HepG2 (cell line): ENCODE results near the gene HP1BP3. TPM values are rescaled to one million over a fixed set of nuclear protein-coding genes. Genes with fewer than 3 reads are reported as not detected.

Source experiments
- KIAA2018 ChIP-seq: sonication (generic); formaldehyde crosslinking; IDR thresholded peaks from 2 replicates; pipeline ENCODE4 v1.5.0; 2020; ENCODE audit warnings: mild to moderate bottlenecking, missing genetic modification reagents, borderline replicate concordance
- MXD3 ChIP-seq: IDR thresholded peaks from 2 replicates; pipeline ENCODE4 v1.6.1; 2016; ENCODE audit warnings: mild to moderate bottlenecking, missing biosample characterization, missing genetic modification reagents
- NFAT5 ChIP-seq: sonication (generic); formaldehyde crosslinking; IDR thresholded peaks from 2 replicates; pipeline ENCODE4 v1.4.0; 2020; ENCODE audit warnings: missing genetic modification reagents
- NFE2 ChIP-seq: sonication (generic); formaldehyde crosslinking; IDR thresholded peaks from 2 replicates; pipeline ENCODE4 v1.4.0; 2020; ENCODE audit warnings: missing genetic modification reagents
- ZNF24 ChIP-seq: fragments of 450-650 bp; IDR thresholded peaks from 2 replicates; pipeline ENCODE4 v1.6.1; 2017; ENCODE audit warnings: antibody characterized with exemption, mild to moderate bottlenecking
- ZNF792 ChIP-seq: IDR thresholded peaks from 2 replicates; pipeline ENCODE4 v1.6.1; 2016
- ZNF800 ChIP-seq: sonication (generic); formaldehyde crosslinking; IDR thresholded peaks from 2 replicates; pipeline ENCODE4 v1.4.0; 2020; ENCODE audit warnings: missing genetic modification reagents
- polyA plus RNA-seq, 8 experiments: library from polyadenylated mRNA; depleted of rRNA in 3 of 8; stranded (reverse) in 7 of 8; unstranded in 1 of 8; fragments of >200 nt; fragmentation: Illumina TruSeq in 4 of 8; extraction: Trizol in 4 of 8; gene quantifications; 2 replicates each; pipeline versions ENCODE4 v1.2.1 to v1.2.3, GENCODE V29; 2011 to 2016; ENCODE audit warnings: low read depth in 4 of 8, missing spikeins in 1 of 8, mixed read lengths in 1 of 8; ENCODE audit not compliant: insufficient read depth in 1 of 8
- total RNA-seq, 5 experiments: library from RNA; depleted of rRNA; stranded (reverse); fragments of >200 nt; fragmentation: Illumina TruSeq; extraction: Trizol; gene quantifications; 2 replicates each; pipeline ENCODE4 v1.2.3, GENCODE V29; 2016; ENCODE audit warnings: low read depth in 1 of 5

The HP1BP3 gene
- total and polyA plus RNA-seq, 2 of the 13 experiments (the other 11 are each of a cell fraction or from before 2014, with no cell fraction given), result 98.5 to 137 TPM

- TF ChIP-seq NFAT5 (CRISPR knock-in tag) (no peak), ZNF24 (no peak), KIAA2018 (CRISPR knock-in tag) (no peak), ZNF800 (CRISPR knock-in tag) (no peak), MXD3 (CRISPR knock-in tag) (0 out of 2 replicates have a peak, but pooled peaks have one; percentile 47), NFE2 (CRISPR knock-in tag) (no peak), ZNF792 (CRISPR knock-in tag) (no peak)
These were observed 90.4 kb downstream of the HP1BP3 start (continued) for GRCh38 chr1:20696397-20697333.
